K562 (cell line): ENCODE results near the gene SDF4. TPM values are rescaled to one million over a fixed set of nuclear protein-coding genes. Genes with fewer than 3 reads are reported as not detected.
A peak's percentile ranks its signal among the peaks of the same experiment; 100 is the strongest.

ENCODE experiments used
- ATAC-seq: fragments of 200-7000 bp; cut with Tn5 transposase; 3 replicates; pipeline ENCODE4 v1.9.1; 2020; ENCODE audit warnings: moderate library complexity
- BruUV-seq: library from RNA; stranded (reverse); fragments of 400-500 nt; replicated peaks from 2 replicates; lab custom pipeline; 2021; lab: Mats Ljungman, UMichigan
- CTCF ChIA-PET: fragments of 300-600 bp; formaldehyde crosslinking; extraction: SDS; loops from one replicate; lab custom pipeline; 2021; ENCODE audit warnings: low intra/inter-chr PET ratio; lab: Yijun Ruan, JAX
- POLR2A ChIA-PET: fragments of 300-600, 350-650 bp; sonication (Branson Sonifier 250); formaldehyde crosslinking; extraction: SDS; loops from one replicate; lab custom pipeline; 2021; ENCODE audit warnings: antibody characterized with exemption, inconsistent platforms; lab: Yijun Ruan, JAX
- DNase-seq, 4 experiments: peaks; one replicate each; pipeline versions ENCODE4 v3.0.0 to v3.0.0-alpha.2; 2011 to 2018; ENCODE audit warnings: low spot score in 3 of 4, mixed read lengths in 3 of 4; ENCODE audit errors: extremely low read depth in 1 of 4
- FAIRE-seq: peaks from 2 replicates; lab custom pipeline; 2011; peaks lifted over from hg19 to GRCh38; lab: Jason Lieb, UNC
- H2AFZ ChIP-seq: 2 replicates; pipeline ENCODE4 v1.6.0; 2011; ENCODE audit warnings: low read depth, low read length, control low read depth, inconsistent platforms
- H3K27ac ChIP-seq: fragments of 200-600 bp; 3 replicates; pipeline ENCODE4 v1.8.0; 2011; ENCODE audit warnings: low read depth, mild to moderate bottlenecking, control low read depth, inconsistent platforms, low read length, moderate library complexity, mixed read lengths; ENCODE audit errors: extremely low read depth
- H3K27me3 ChIP-seq, 2 experiments: fragments of 300-600 bp in 1 of 2; 2 replicates in 1 of 2; 3 replicates in 1 of 2; pipeline versions ENCODE4 v1.6.0 to v1.8.0; 2011; ENCODE audit warnings: inconsistent platforms in 2 of 2, low read length in 2 of 2, mild to moderate bottlenecking in 1 of 2, mixed read lengths in 1 of 2, moderate library complexity in 1 of 2; ENCODE audit not compliant: control insufficient read depth in 2 of 2, insufficient read depth in 2 of 2
- H3K36me3 ChIP-seq: fragments of 300-600 bp; 3 replicates; pipeline ENCODE4 v1.8.0; 2011; ENCODE audit warnings: mild to moderate bottlenecking, low read length, inconsistent platforms; ENCODE audit not compliant: control insufficient read depth, insufficient read depth
- H3K4me1 ChIP-seq, 2 experiments: fragments of 200-600 bp in 1 of 2; replicated peaks in 1 of 2; 2 replicates in 1 of 2; 3 replicates in 1 of 2; pipeline versions ENCODE4 v1.5.1 to v1.8.0; 2011; ENCODE audit warnings: inconsistent platforms in 2 of 2, low read length in 2 of 2, mild to moderate bottlenecking in 1 of 2, mixed read lengths in 1 of 2, moderate library complexity in 1 of 2; ENCODE audit not compliant: control insufficient read depth in 2 of 2, insufficient read depth in 2 of 2
- H3K4me2 ChIP-seq: 2 replicates; pipeline ENCODE4 v1.6.1; 2011; ENCODE audit warnings: low read length, control low read depth, inconsistent platforms, mixed read lengths; ENCODE audit not compliant: insufficient read depth
- H3K4me3 ChIP-seq: fragments of 200-600 bp; sonication (generic), shearing (Covaris generic); 2 replicates; pipeline ENCODE4 v1.5.1; 2016; ENCODE audit warnings: control low read depth, inconsistent platforms
- H3K79me2 ChIP-seq: fragments of 200-600 bp; 3 replicates; pipeline ENCODE4 v1.8.0; 2011; ENCODE audit warnings: low read length, inconsistent platforms; ENCODE audit not compliant: control insufficient read depth, insufficient read depth
- H3K9ac ChIP-seq, 2 experiments: 2 replicates each; pipeline versions ENCODE4 v1.6.0 to v1.6.1; 2011; ENCODE audit warnings: low read depth in 2 of 2, low read length in 2 of 2, control low read depth in 1 of 2, inconsistent platforms in 1 of 2, mild to moderate bottlenecking in 1 of 2, mixed read lengths in 1 of 2; ENCODE audit not compliant: insufficient read depth in 1 of 2
- H3K9me1 ChIP-seq: one replicate; pipeline ENCODE4 v1.6.0; 2011; ENCODE audit warnings: inconsistent platforms, mild to moderate bottlenecking, low read length, moderate library complexity; ENCODE audit not compliant: control insufficient read depth, insufficient read depth
- H3K9me3 ChIP-seq: replicated peaks from 2 replicates; pipeline ENCODE4 v1.5.1; 2011; ENCODE audit warnings: low read depth, low read length, inconsistent platforms; ENCODE audit not compliant: control insufficient read depth, insufficient read depth
- H4K20me1 ChIP-seq: replicated peaks from 2 replicates; pipeline ENCODE4 v1.6.1; 2011; ENCODE audit warnings: low read length, inconsistent platforms, mixed read lengths; ENCODE audit not compliant: control insufficient read depth, insufficient read depth
- POLR2G ChIP-seq: fragments of 200-400 bp; formaldehyde crosslinking; IDR thresholded peaks from 2 replicates; pipeline ENCODE4 v1.6.1; 2017; ENCODE audit warnings: low read depth, mild to moderate bottlenecking, antibody characterized with exemption, low read length, moderate library complexity
- RBFOX2 ChIP-seq: fragments of 200-400 bp; formaldehyde crosslinking; IDR thresholded peaks from 2 replicates; pipeline ENCODE4 v1.6.1; 2017; ENCODE audit warnings: low read depth, mild to moderate bottlenecking, low read length, moderate library complexity
- WGBS: fragments of 100-300 bp; shearing (Covaris generic); methylation state at CpG from one replicate; pipeline ENCODE4 v1.1.6; 2016; ENCODE audit warnings: low coverage, mixed read lengths; ENCODE audit not compliant: insufficient coverage; ENCODE audit errors: missing lambda C conversion rate; 5-methylcytosine and 5-hydroxymethylcytosine counted together
- in situ Hi-C: fragments of 300-500 bp; cut with MboI; formaldehyde crosslinking; loops from 4 replicates; pipeline ENCODE4 v1.15.0; 2018; ENCODE audit warnings: inconsistent platforms, mixed read lengths
- intact Hi-C: fragments of 100-400 bp; cut with micrococcal nuclease; formaldehyde crosslinking; loops from 2 replicates; pipeline ENCODE4 v1.14.2; 2022
- polyA plus RNA-seq, 8 experiments: library from polyadenylated mRNA; depleted of rRNA in 4 of 8; stranded (reverse) in 5 of 8; unstranded in 3 of 8; fragments of >200 nt; fragmentation: Nextera tagmentation in 2 of 8; fragmentation: Illumina TruSeq in 1 of 8; extraction: Ambion mirVana in 2 of 8; extraction: Trizol in 1 of 8; gene quantifications; 2 replicates each; pipeline versions ENCODE4 v1.2.1 to v1.2.3, GENCODE V29; 2011 to 2014; ENCODE audit warnings: inconsistent platforms in 1 of 8, missing spikeins in 1 of 8
- total RNA-seq, 7 experiments: library from RNA; depleted of rRNA in 6 of 7; stranded (reverse); fragments of >200 nt in 6 of 7; fragmentation: Illumina TruSeq in 2 of 7; extraction: Trizol in 2 of 7; gene quantifications; 2 replicates each; pipeline versions ENCODE4 v1.2.1 to v1.2.3, GENCODE V29; 2011 to 2021; ENCODE audit warnings: low replicate concordance in 1 of 7
- TF ChIP-seq, protein P1 (sequence below), 2 experiments: fragments of 450-650 bp; conservative IDR thresholded peaks; 2 replicates each; pipeline ENCODE4 v1.6.1; 2017; ENCODE audit warnings: mild to moderate bottlenecking in 2 of 2, moderate library complexity in 2 of 2

The SDF4 gene
- total and polyA plus RNA-seq, 9 of the 15 experiments (the other 6 are each of a cell fraction or from before 2014, with no cell fraction given), result 0.35 to 160 (median 65.2) TPM

DNA sequence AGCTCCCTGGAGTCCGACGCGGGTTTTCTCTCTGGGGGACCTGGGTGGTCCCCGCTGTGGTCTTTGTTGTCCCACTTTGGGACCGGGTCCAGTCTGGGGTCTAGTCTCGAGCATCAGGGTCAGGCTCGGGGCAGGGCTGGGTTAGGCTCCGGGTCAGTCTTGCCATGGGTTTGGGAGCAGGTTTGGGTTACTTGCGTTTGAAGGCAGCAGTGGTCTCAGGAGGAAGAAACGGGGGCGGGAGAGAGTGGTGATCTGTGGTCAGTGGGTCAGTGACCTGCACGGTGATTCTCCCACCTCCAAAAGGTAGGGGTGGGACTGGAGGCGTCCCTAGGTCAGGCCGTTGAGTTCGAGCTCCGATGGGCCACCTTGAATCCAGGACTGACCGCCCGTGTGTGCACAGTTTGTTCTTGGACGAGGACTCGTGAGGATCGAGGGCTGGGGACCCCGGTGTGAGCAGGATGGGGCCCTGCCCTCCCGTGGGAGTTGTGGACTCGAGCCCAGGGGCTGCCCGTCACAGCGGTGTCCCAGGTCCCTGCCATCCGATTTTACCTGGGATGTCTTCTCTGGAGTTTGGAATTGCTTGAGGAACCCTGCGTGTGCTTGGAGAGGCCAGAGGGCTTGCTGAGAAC is 2.5 kb upstream of the SDF4 start:
- ChIA-PET CTCF (no interaction called here), POLR2A (interaction anchor here (0.7 kb wide), 1 partner anchor 119 kb away, joined by 3 read pairs; the partner anchor contains the start of gene C1orf159)
- Histone ChIP-seq H3K27ac (no peak overlapping the region), H3K79me2 (peaks cover 53% of the 10 kb centered on the region), H2AFZ (no peak overlapping the region), H3K9ac (peak overlapping the region in 1 of 2 experiments; percentile 56; a peak in 2 of 4 replicates), H3K4me3 (no peak overlapping the region), H3K27me3 (no peaks in the 10 kb centered on the region), H4K20me1 (no peaks in the 10 kb centered on the region), H3K36me3 (peaks cover 24% of the 10 kb centered on the region; the same call in 2 of the 3 replicates), H3K9me3 (peaks cover 9% of the 10 kb centered on the region), H3K9me1 (no peaks in the 10 kb centered on the region), H3K4me2 (no peak overlapping the region), H3K4me1 (peaks cover 6 to 86% of the 10 kb centered on the region in 2 experiments; a peak in 4 of 5 replicates)
- no TSS peak for BruUV-seq
- WGBS, result 87% methylated on average over 28 of the region's 28 CpGs
- in situ Hi-C loops (no loop called here), intact Hi-C loops (loop anchor here (5.0 kb wide), 1 partner anchor 112 kb away; no protein-coding TSS in a partner anchor)
- no peak for ATAC-seq
- no peak for DNase-seq
- FAIRE-seq, result no peak
- TF ChIP-seq, protein P1, sequence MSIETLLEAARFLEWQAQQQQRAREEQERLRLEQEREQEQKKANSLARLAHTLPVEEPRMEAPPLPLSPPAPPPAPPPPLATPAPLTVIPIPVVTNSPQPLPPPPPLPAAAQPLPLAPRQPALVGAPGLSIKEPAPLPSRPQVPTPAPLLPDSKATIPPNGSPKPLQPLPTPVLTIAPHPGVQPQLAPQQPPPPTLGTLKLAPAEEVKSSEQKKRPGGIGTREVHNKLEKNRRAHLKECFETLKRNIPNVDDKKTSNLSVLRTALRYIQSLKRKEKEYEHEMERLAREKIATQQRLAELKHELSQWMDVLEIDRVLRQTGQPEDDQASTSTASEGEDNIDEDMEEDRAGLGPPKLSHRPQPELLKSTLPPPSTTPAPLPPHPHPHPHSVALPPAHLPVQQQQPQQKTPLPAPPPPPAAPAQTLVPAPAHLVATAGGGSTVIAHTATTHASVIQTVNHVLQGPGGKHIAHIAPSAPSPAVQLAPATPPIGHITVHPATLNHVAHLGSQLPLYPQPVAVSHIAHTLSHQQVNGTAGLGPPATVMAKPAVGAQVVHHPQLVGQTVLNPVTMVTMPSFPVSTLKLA (conservative IDR thresholded peaks at IDR 0.05), result no peak
- peak; percentile 56 for TF ChIP-seq RBFOX2
- TF ChIP-seq POLR2G, result peak; percentile 53
- TF ChIP-seq, all 486 proteins: peak for 2
